HG03280 (cell line): ENCODE measurements around the gene IGFBP7.

Experiments used
- ATAC-seq: cut with Tn5 transposase; IDR thresholded peaks from one replicate; pipeline ENCODE4 v1.9.1; 2021; ENCODE audit warnings: mild to moderate bottlenecking, moderate library complexity; ENCODE audit not compliant: unreplicated experiment

The IGFBP7 gene

GRCh38 chr4:57098415-57098814 is 11.8 kb downstream of the IGFBP7 start:
- no peak for ATAC-seq

DNA sequence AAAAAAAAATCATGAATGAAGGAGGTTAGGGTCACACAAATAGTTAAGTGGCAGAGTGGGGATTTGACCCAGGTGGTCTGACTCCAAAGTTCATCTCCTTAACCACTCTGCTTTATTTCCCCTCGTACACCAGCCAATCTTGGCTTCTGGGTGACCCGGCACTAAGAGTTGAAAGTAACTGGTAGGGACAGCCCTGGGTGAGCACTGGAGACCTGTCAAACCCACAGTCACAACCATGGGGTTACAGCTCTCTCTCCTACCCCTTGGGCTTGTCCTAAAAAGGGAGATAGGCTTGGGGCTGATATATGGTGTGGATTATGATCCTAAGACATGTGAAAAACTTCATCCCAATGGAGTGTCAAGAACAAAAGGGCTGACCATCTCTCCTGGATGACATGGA is 12.5 kb downstream of the IGFBP7 start:
- no peak for ATAC-seq

DNA sequence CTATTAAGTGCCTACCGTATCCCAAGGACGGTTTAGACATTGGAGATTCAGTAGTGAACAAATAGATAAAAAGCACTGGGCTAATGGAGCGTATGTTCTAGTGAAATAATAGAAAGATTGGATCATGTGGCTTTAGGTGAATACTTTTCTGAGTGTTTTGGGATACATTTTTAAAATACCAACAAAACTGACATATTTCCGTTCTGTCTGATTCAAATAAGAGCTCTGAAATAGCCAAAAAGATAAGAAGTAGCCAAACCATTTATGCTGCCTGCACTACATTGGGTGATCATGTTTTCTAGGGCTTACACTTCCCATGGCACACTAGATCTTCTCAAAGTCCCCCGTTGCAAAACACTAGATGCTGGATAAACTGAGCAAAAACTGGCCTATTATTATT is 14.2 kb downstream of the IGFBP7 start:
- no peak for ATAC-seq

DNA sequence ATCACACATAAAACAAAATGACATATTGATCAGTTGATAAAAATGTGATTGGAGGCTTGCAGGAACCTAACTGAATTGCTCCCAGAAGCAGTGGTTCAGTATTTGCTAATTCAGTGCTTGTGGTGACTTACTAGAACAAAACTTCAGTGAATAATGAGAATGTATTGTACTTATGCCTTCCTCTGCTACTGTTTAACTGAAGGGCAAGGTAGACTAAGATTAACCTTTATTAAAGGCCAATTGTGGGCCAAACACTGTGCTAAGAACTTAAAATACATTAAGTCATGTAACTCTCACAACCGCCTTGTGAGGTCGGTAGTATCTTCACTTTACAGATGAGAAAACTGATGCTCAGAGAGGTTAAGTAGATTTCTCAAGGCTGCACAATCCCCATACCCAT is 14.9 kb downstream of the IGFBP7 start:
- no peak for ATAC-seq

DNA sequence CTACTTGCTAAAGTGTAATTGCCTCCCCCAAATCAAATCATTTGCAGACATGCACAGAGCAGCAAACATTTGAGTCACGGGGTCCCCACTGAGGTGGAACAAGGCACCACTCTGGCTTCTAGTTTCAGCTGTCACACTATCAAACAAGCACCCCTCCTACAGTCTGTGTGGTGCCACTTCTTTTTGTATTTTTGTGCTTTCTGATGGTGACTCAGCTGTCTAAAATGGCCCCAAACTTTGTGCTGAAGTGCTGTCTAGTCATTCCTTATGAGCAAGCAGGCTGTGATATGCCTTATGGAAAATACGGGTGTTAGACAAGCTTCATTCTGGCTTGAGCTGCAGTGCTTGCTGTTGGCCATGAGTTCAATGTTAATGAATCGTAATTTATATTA is 15.4 kb downstream of the IGFBP7 start:
- ATAC-seq: no peak

DNA sequence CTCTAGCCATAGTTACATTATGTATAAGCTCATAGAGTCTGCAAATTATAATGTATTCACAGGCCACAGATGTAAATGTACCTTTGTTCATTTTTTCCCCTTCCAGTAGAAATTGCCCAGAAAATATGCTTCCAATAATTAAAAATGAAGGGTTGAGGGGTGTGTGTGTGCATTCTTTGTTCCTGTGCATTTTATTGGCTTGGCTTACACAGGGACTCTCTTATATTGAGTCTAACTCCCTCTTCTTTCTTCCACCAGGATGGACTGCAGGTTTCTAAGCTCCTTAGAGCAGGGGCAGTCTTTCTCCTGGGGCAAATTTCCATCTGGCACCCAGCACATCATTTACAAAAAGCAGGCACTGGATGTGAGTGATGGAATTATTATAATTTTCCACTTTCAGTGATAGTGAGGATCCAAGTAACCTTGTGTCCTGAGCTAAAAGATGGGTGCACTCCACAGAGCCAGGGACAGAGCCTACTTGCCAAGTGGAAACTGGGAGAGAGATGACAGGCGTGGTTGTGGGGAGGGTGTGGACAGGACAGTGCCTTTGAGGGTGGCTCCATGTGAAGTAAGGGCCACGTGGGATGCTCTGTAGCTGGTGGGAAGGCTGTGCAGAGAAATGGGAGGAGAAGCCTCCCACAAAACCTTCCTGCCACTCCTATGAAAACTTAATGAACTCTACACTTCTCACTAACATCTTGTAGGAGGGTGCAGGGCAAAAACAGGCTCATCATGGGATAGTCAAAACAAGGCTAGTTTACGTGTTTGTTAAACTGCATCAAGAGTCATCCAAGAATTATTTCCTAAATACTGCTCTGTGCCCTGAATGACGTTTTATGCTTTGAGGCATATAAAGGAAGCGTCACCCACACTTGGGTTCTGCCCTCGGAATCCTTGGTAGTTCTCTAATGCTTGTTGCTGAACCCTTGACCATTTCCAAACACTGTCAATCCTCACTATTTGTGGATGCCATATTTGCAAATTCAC is 16.0 kb downstream of the IGFBP7 start:
- no peak for ATAC-seq

GRCh38 chr4:57091657-57092162 is 18.5 kb downstream of the IGFBP7 start:
- no peak for ATAC-seq

GRCh38 chr4:57090079-57090478 is 20.1 kb downstream of the IGFBP7 start:
- ATAC-seq: no peak

GRCh38 chr4:57089549-57089948 is 20.6 kb downstream of the IGFBP7 start:
- no peak for ATAC-seq

DNA sequence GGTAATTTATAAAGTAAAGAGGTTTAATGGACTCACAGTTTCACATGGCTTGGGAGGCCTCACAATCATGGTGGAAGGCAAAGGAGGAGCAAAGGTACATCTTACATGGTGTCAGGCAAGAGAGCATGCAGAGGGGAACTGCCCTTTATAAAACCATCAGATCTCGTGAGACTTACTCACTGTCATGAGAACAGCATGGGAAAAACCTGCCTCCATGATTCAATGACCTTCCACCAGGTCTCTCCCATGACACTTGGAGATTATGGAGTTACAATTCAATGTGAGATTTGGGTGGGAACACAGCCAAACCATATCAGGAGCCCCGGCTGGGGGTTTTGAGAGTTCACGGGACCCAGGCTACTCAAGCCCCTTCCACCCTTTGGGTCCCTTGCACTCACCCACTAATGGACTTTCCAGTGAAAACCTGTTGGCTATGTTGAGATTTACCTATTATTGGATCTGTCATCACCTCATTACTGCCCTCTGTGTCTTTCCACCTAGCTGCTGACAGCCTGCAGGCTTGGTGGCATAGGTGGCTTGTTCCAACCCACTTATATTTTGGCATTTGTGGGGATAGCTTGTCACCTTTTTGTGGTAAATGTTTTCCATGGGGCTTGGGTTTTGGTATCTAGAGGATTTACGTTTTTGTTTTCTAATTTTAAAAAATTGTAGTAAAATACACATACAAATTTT is 24.0 kb downstream of the IGFBP7 start:
- ATAC-seq: no peak

DNA sequence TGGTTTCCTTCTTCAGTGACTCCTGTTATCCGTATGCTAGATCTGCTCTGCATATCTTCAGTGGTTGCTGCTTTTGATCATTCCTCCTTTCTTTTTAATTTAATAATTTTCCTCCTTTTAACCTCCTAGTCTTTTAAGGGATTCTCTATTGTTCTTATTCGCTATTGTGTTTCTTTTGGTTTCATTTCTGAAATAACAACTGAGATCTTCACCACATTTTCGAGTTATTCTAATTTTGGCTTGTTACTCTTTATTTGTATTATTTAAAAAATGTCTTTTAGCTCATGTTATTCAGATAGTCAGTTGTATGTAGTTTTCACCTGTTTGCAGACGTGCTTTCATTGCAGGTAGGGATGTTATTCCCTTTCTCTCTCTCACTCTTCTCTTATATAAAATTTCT is 24.9 kb downstream of the IGFBP7 start:
- ATAC-seq: no peak

DNA sequence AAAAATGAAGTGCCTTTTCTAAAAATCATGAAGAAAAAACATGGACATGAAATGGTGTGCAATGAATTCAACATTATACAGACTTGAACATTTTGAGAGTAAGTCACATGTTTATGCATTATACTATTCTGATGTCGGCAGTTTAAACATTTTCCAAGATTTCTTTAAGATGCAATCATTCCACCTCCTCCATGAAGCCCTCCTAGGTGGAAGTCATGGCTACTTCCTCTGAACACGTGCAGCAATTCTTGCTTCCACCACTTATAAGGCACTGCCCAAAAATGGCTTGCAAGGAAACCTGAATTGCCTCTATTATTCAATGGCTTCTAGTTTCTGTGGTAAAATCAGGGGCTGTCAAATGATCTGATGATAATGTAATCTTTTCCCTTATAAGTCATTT is 25.8 kb downstream of the IGFBP7 start:
- no peak for ATAC-seq

GRCh38 chr4:57083090-57083489 is 27.1 kb downstream of the IGFBP7 start:
- ATAC-seq: no peak

GRCh38 chr4:57081651-57082621 is 28.2 kb downstream of the IGFBP7 start:
- ATAC-seq: no peak

GRCh38 chr4:57080781-57081650 is 29.2 kb downstream of the IGFBP7 start:
- ATAC-seq: no peak

- ATAC-seq: no peak
Observed at GRCh38 chr4:57078685-57079521, 31.3 kb downstream of the IGFBP7 start.

- no peak for ATAC-seq
Observed at GRCh38 chr4:57077550-57078343, 32.4 kb downstream of the IGFBP7 start.

GRCh38 chr4:57076646-57077045 is 33.5 kb downstream of the IGFBP7 start:
- ATAC-seq: no peak
